HG02610 (cell line): Measurements from ENCODE around the gene DTX3.
A peak's percentile ranks its signal among the peaks of the same experiment; 100 is the strongest.
"Not testable (repeated sequence)": the region's sequence is repeated elsewhere in the genome, so short reads cannot be mapped to it uniquely, and the experiment has no call there.

Source experiments
- ATAC-seq: cut with Tn5 transposase; IDR thresholded peaks from one replicate; pipeline ENCODE4 v1.9.1; 2021; ENCODE audit warnings: mild to moderate bottlenecking, moderate library complexity; ENCODE audit not compliant: unreplicated experiment

Gene DTX3

GRCh38 chr12:57631566-57632072 lies 27.0 kb downstream of the DTX3 start:
- no peak for ATAC-seq

- no peak for ATAC-seq
Measured at GRCh38 chr12:57632073-57632957, 27.7 kb downstream of the DTX3 start.

GRCh38 chr12:57632958-57633840 lies 28.6 kb downstream of the DTX3 start, which contains the start of gene B4GALNT1:
Gene B4GALNT1 (minus strand): TSS chr12:57633201. CDS start chr12:57632132, 1,069 bp downstream.
- ATAC-seq, result peak; percentile 59

- ATAC-seq, result not testable (repeated sequence)
Measured at GRCh38 chr12:57636731-57637130, 32.1 kb downstream of the DTX3 start.

- ATAC-seq, result no peak
Measured at GRCh38 chr12:57637364-57637763, 32.7 kb downstream of the DTX3 start.

GRCh38 chr12:57638096-57638495 lies 33.5 kb downstream of the DTX3 start:
- no peak for ATAC-seq

- ATAC-seq, result no peak
Measured at GRCh38 chr12:57640175-57641042, 35.8 kb downstream of the DTX3 start.

GRCh38 chr12:57641699-57642442 lies 37.2 kb downstream of the DTX3 start:
- ATAC-seq, result no peak

- not testable (repeated sequence) for ATAC-seq
Measured at GRCh38 chr12:57645990-57646658, 41.5 kb downstream of the DTX3 start.

GRCh38 chr12:57646659-57647049 lies 42.0 kb downstream of the DTX3 start:
- ATAC-seq, result not testable (repeated sequence)

GRCh38 chr12:57654042-57654441 lies 49.4 kb downstream of the DTX3 start:
- ATAC-seq, result no peak

GRCh38 chr12:57655541-57656240 lies 51.1 kb downstream of the DTX3 start:
- no peak for ATAC-seq

- not testable (repeated sequence) for ATAC-seq
Measured at GRCh38 chr12:57656408-57656807, 51.8 kb downstream of the DTX3 start.

GRCh38 chr12:57657744-57658143 lies 53.1 kb downstream of the DTX3 start:
- no peak for ATAC-seq

GRCh38 chr12:57658890-57659289 lies 54.3 kb downstream of the DTX3 start:
- no peak for ATAC-seq
